H1 (cell line): Measurements from ENCODE around the gene EEF2. TPM values are rescaled to one million over a fixed set of nuclear protein-coding genes. Genes with fewer than 3 reads are reported as not detected.

ENCODE experiments used
- CTCF ChIA-PET: fragments of 300-600 bp; sonication (Branson Sonifier 250); formaldehyde crosslinking; loops from one replicate; lab custom pipeline; 2021; ENCODE audit not compliant: partially characterized antibody; lab: Charles Lee
- POLR2A ChIA-PET: fragments of 300-600 bp; sonication (Branson Sonifier 250); formaldehyde crosslinking; loops from one replicate; lab custom pipeline; 2021; ENCODE audit warnings: inconsistent platforms; ENCODE audit not compliant: partially characterized antibody; lab: Charles Lee
- DNase-seq, 2 experiments: peaks; one replicate each; pipeline versions ENCODE4 v3.0.0 to v3.0.0-alpha.2; 2010 to 2022; ENCODE audit warnings: low spot score in 2 of 2, low read depth in 1 of 2, mixed read lengths in 1 of 2
- FAIRE-seq: peaks from 2 replicates; lab custom pipeline; 2011; peaks lifted over from hg19 to GRCh38; lab: Jason Lieb, UNC
- H2AFZ ChIP-seq: 2 replicates; pipeline ENCODE4 v1.8.1; 2012; ENCODE audit warnings: low read length, inconsistent platforms
- H2AK5ac ChIP-seq: 2 replicates; pipeline ENCODE4 v1.6.1; 2013; ENCODE audit warnings: low read depth, low read length
- H2BK120ac ChIP-seq: replicated peaks from 2 replicates; pipeline ENCODE3; 2013; ENCODE audit warnings: low read depth, low read length, inconsistent platforms
- H2BK12ac ChIP-seq: 2 replicates; pipeline ENCODE4 v1.6.1; 2013; ENCODE audit warnings: low read depth, low read length
- H2BK15ac ChIP-seq: 2 replicates; pipeline ENCODE4 v1.6.1; 2013; ENCODE audit warnings: low read length
- H2BK20ac ChIP-seq: 2 replicates; pipeline ENCODE4 v1.6.1; 2013; ENCODE audit warnings: low read length
- H2BK5ac ChIP-seq: 2 replicates; pipeline ENCODE4 v1.6.1; 2013; ENCODE audit warnings: low read depth, low read length
- H3K14ac ChIP-seq: 2 replicates; pipeline ENCODE4 v1.6.1; 2013; ENCODE audit warnings: inconsistent platforms; ENCODE audit not compliant: insufficient read length
- H3K18ac ChIP-seq: 2 replicates; pipeline ENCODE4 v1.6.1; 2013; ENCODE audit warnings: low read length; ENCODE audit errors: extremely low read depth
- H3K23ac ChIP-seq: 2 replicates; pipeline ENCODE4 v1.6.1; 2013; ENCODE audit warnings: inconsistent platforms; ENCODE audit not compliant: insufficient read length
- H3K23me2 ChIP-seq: 2 replicates; pipeline ENCODE4 v1.6.1; 2013; ENCODE audit warnings: low read depth, low read length
- H3K27ac ChIP-seq: 2 replicates; pipeline ENCODE4 v1.6.1; 2011; ENCODE audit warnings: low read depth, low read length, inconsistent platforms
- H3K27me3 ChIP-seq, 4 experiments: replicated peaks in 1 of 4; 1 replicate in 1 of 4; 2 replicates in 3 of 4; pipeline versions ENCODE4 v1.6.1 to v1.8.1; 2011 to 2013; ENCODE audit warnings: low read length in 3 of 4, mild to moderate bottlenecking in 3 of 4, inconsistent platforms in 2 of 4, mixed read lengths in 2 of 4, moderate library complexity in 1 of 4; ENCODE audit not compliant: control insufficient read depth in 3 of 4, insufficient read depth in 3 of 4; ENCODE audit errors: extremely low read depth in 1 of 4
- H3K36me3 ChIP-seq, 4 experiments: 2 replicates each; pipeline versions ENCODE4 v1.6.1 to v1.8.1; 2011 to 2013; ENCODE audit warnings: mild to moderate bottlenecking in 4 of 4, low read length in 3 of 4, moderate library complexity in 2 of 4, control low read depth in 1 of 4, inconsistent platforms in 1 of 4; ENCODE audit not compliant: insufficient read depth in 4 of 4, control insufficient read depth in 2 of 4
- H3K4ac ChIP-seq: replicated peaks from 2 replicates; pipeline ENCODE3; 2013; ENCODE audit warnings: low read length, low read depth, mixed read lengths, inconsistent platforms; ENCODE audit not compliant: insufficient read length
- H3K4me1 ChIP-seq, 4 experiments: replicated peaks in 1 of 4; 1 replicate in 1 of 4; 2 replicates in 3 of 4; pipeline versions ENCODE4 v1.6.1 to v1.8.1; 2011 to 2013; ENCODE audit warnings: low read length in 3 of 4, inconsistent platforms in 2 of 4, mixed read lengths in 1 of 4; ENCODE audit not compliant: insufficient read depth in 4 of 4, control insufficient read depth in 3 of 4
- H3K4me2 ChIP-seq, 2 experiments: 2 replicates each; pipeline versions ENCODE4 v1.6.1 to v1.8.1; 2011 to 2013; ENCODE audit warnings: low read depth in 2 of 2, low read length in 2 of 2, control low read depth in 1 of 2, inconsistent platforms in 1 of 2, mild to moderate bottlenecking in 1 of 2; ENCODE audit not compliant: insufficient read depth in 1 of 2
- H3K4me3 ChIP-seq, 4 experiments: fragments of 200-600, 300-600 bp in 1 of 4; sonication (generic), shearing (Covaris generic), sonication (Bioruptor Twin) in 1 of 4; 2 replicates each; pipeline versions ENCODE4 v1.5.1 to v1.8.1; 2011 to 2016; ENCODE audit warnings: low read length in 4 of 4, low read depth in 3 of 4, control low read depth in 2 of 4, inconsistent platforms in 2 of 4, mild to moderate bottlenecking in 2 of 4, mixed read lengths in 1 of 4, moderate library complexity in 1 of 4; ENCODE audit not compliant: insufficient read depth in 2 of 4; ENCODE audit errors: extremely low read depth in 1 of 4
- H3K56ac ChIP-seq: replicated peaks from 2 replicates; pipeline ENCODE3; 2013; ENCODE audit warnings: low read depth, mild to moderate bottlenecking, mixed read lengths, low read length, inconsistent platforms; ENCODE audit not compliant: insufficient read length
- H3K79me1 ChIP-seq: 2 replicates; pipeline ENCODE4 v1.6.1; 2013; ENCODE audit warnings: low read depth, low read length, control low read depth
- H3K79me2 ChIP-seq, 2 experiments: 2 replicates each; pipeline versions ENCODE4 v1.6.1 to v1.8.1; 2012 to 2013; ENCODE audit warnings: low read length in 2 of 2, mild to moderate bottlenecking in 2 of 2, inconsistent platforms in 1 of 2; ENCODE audit not compliant: insufficient read depth in 2 of 2, control insufficient read depth in 1 of 2
- H3K9ac ChIP-seq, 4 experiments: replicated peaks in 1 of 4; 1 replicate in 1 of 4; 2 replicates in 3 of 4; pipeline versions ENCODE4 v1.6.1 to v1.8.1; 2011 to 2013; ENCODE audit warnings: low read depth in 3 of 4, low read length in 3 of 4, control low read depth in 2 of 4, mild to moderate bottlenecking in 2 of 4, moderate library complexity in 2 of 4, inconsistent platforms in 1 of 4; ENCODE audit errors: extremely low read depth in 1 of 4
- H3K9me3 ChIP-seq, 2 experiments: 2 replicates each; pipeline versions ENCODE4 v1.6.1 to v1.8.1; 2012 to 2013; ENCODE audit warnings: mild to moderate bottlenecking in 2 of 2, moderate library complexity in 2 of 2, control low read depth in 1 of 2, inconsistent platforms in 1 of 2, low read depth in 1 of 2, low read length in 1 of 2, mixed read lengths in 1 of 2; ENCODE audit not compliant: insufficient read depth in 2 of 2
- H4K20me1 ChIP-seq, 2 experiments: replicated peaks in 1 of 2; 2 replicates each; pipeline versions ENCODE3 to v1.8.1; 2011 to 2013; ENCODE audit warnings: inconsistent platforms in 2 of 2, low read length in 2 of 2, mild to moderate bottlenecking in 1 of 2; ENCODE audit not compliant: insufficient read depth in 2 of 2, control insufficient read depth in 1 of 2
- H4K5ac ChIP-seq: 2 replicates; pipeline ENCODE4 v1.6.1; 2013; ENCODE audit warnings: low read length, low read depth, mixed read lengths, inconsistent platforms; ENCODE audit not compliant: insufficient read length
- H4K8ac ChIP-seq: 2 replicates; pipeline ENCODE4 v1.8.0; 2013; ENCODE audit warnings: mild to moderate bottlenecking, moderate library complexity, low read length, inconsistent platforms; ENCODE audit not compliant: insufficient read depth; ENCODE audit errors: extremely low read depth
- H4K91ac ChIP-seq: replicated peaks from 2 replicates; pipeline ENCODE3; 2013; ENCODE audit warnings: low read length, mixed read lengths, inconsistent platforms; ENCODE audit not compliant: insufficient read length
- ATF2 ChIP-seq: IDR thresholded peaks from 2 replicates; pipeline ENCODE4 v1.6.1; 2012; ENCODE audit warnings: low read length, inconsistent platforms
- BRCA1 ChIP-seq: IDR thresholded peaks from 2 replicates; pipeline ENCODE4 v1.6.1; 2012; ENCODE audit warnings: low read depth, low read length, improper control_type of control experiment
- EZH2 ChIP-seq: fragments of 200-600 bp; sonication (generic); IDR thresholded peaks from 2 replicates; pipeline ENCODE4 v1.7.1; 2012; ENCODE audit warnings: low read depth, mild to moderate bottlenecking, moderate library complexity, low read length, inconsistent platforms; ENCODE audit not compliant: severe bottlenecking
- GABPA ChIP-seq: IDR thresholded peaks from 2 replicates; pipeline ENCODE4 v1.6.1; 2011; ENCODE audit warnings: mild to moderate bottlenecking, low read length, moderate library complexity, borderline replicate concordance; ENCODE audit not compliant: insufficient read depth
- GTF2F1 ChIP-seq: IDR thresholded peaks from 2 replicates; pipeline ENCODE4 v1.6.1; 2012; ENCODE audit warnings: low read depth, low read length, improper control_type of control experiment, borderline replicate concordance
- KDM1A ChIP-seq: fragments of 200-600, 300-600 bp; sonication (generic); IDR thresholded peaks from 2 replicates; pipeline ENCODE4 v1.7.1; 2016; ENCODE audit warnings: mild to moderate bottlenecking, low read length, borderline replicate concordance
- NRF1 ChIP-seq: IDR thresholded peaks from 2 replicates; pipeline ENCODE4 v1.6.1; 2011; ENCODE audit warnings: mild to moderate bottlenecking, low read depth, low read length, improper control_type of control experiment
- RBBP5 ChIP-seq: IDR thresholded peaks from 2 replicates; pipeline ENCODE4 v1.7.1; 2012; ENCODE audit warnings: low read depth, mild to moderate bottlenecking, inconsistent platforms, low read length, moderate library complexity, borderline replicate concordance
- SP2 ChIP-seq: IDR thresholded peaks from 2 replicates; pipeline ENCODE4 v1.6.1; 2012; ENCODE audit warnings: mild to moderate bottlenecking, low read length, inconsistent platforms
- SP4 ChIP-seq: IDR thresholded peaks from 2 replicates; pipeline ENCODE4 v1.6.1; 2012; ENCODE audit warnings: low read length, inconsistent platforms
- ZNF274 ChIP-seq: IDR thresholded peaks from 2 replicates; pipeline ENCODE4 v1.7.0; 2012; ENCODE audit warnings: low read length, borderline replicate concordance; ENCODE audit errors: extremely low read depth
- WGBS, 2 experiments: shearing (Covaris generic) in 1 of 2; methylation state at CpG; one replicate each; pipeline versions ENCODE4 v1.1.6 to v1.1.7; 2013 to 2015; ENCODE audit warnings: low lambda C conversion rate in 2 of 2, mixed read lengths in 2 of 2, inconsistent platforms in 1 of 2, low coverage in 1 of 2, missing lambda C conversion rate in 1 of 2; ENCODE audit not compliant: insufficient replicate concordance in 2 of 2, insufficient coverage in 1 of 2, insufficient read length in 1 of 2; ENCODE audit errors: extremely low coverage in 1 of 2, missing lambda C conversion rate in 1 of 2; 5-methylcytosine and 5-hydroxymethylcytosine counted together
- polyA plus RNA-seq, 7 experiments: library from polyadenylated mRNA; depleted of rRNA in 3 of 7; stranded (reverse) in 5 of 7; unstranded in 2 of 7; fragments of >200 nt in 5 of 7; fragments of 200-250 nt in 2 of 7; gene quantifications; 1 replicate in 5 of 7; 2 replicates in 1 of 7; 4 replicates in 1 of 7; pipeline versions ENCODE4 v1.2.1 to v1.2.3, GENCODE V29; 2011 to 2013; ENCODE audit warnings: missing spikeins in 2 of 7, mixed read lengths in 2 of 7
- total RNA-seq: library from RNA; stranded (reverse); fragmentation: NEBNext Ultra II Directional; extraction: Animal tissue kit (Norgen Biotek cat#: 25700); gene quantifications from 2 replicates; pipeline ENCODE4 v1.2.1, GENCODE V29; 2021

EEF2 gene
- total and polyA plus RNA-seq, 2 of the 8 experiments (the other 6 are each of a cell fraction or from before 2014, with no cell fraction given), result 1,554 to 3,380 TPM

GRCh38 chr19:4013886-4014540 lies 28.8 kb upstream of the EEF2 start:
- Histone ChIP-seq H2BK5ac (no peak overlapping the region; the same call in 1 of the 2 replicates), H3K27me3 (no peaks in the 10 kb centered on the region), H3K79me2 (peaks cover 7 to 66% of the 10 kb centered on the region in 2 experiments; a peak in 3 of 4 replicates), H3K4me1 (peaks cover 0 to 5% (median 3%) of the 10 kb centered on the region in 4 experiments; a peak in 5 of 7 replicates), H2BK12ac (no peak overlapping the region), H4K91ac (no peak overlapping the region), H2BK20ac (no peak overlapping the region), H3K9me3 (no peaks in the 10 kb centered on the region), H2AK5ac (no peak overlapping the region), H2BK15ac (no peak overlapping the region), H3K79me1 (peaks cover 21% of the 10 kb centered on the region), H2BK120ac (no peak overlapping the region), H3K4me2 (no peak overlapping the region), H3K4me3 (no peak overlapping the region), H4K20me1 (peaks cover 33 to 43% of the 10 kb centered on the region in 2 experiments), H4K8ac (0 out of 2 replicates have a peak overlapping the region, but pooled peaks have one; percentile 22), H3K56ac (no peak overlapping the region), H3K14ac (no peak overlapping the region), H2AFZ (no peak overlapping the region), H4K5ac (no peak overlapping the region), H3K9ac (no peak overlapping the region), H3K36me3 (peaks cover 0 to 26% (median 7%) of the 10 kb centered on the region in 4 experiments; a peak in 5 of 8 replicates), H3K23me2 (no peaks in the 10 kb centered on the region; the same call in 1 of the 2 replicates), H3K4ac (no peak overlapping the region), H3K23ac (no peak overlapping the region), H3K27ac (no peak overlapping the region), H3K18ac (no peak overlapping the region)
- FAIRE-seq (no peak), DNase-seq (no peak)
- WGBS, 2 experiments, result 95% methylated on average over 19 of the region's 20 CpGs; no CpG with 5 or more reads in 1 of the 2 experiments
- POLR2A ChIA-PET, result interaction anchor here (0.9 to 2.4 kb wide), 4 partner anchors 29 to 51 kb away, joined by 3 to 12 read pairs (median 4); partner anchors contain the start of gene EEF2
- CTCF ChIA-PET, result interaction anchor here (1.0 kb wide), 1 partner anchor 231 kb away, joined by 3 read pairs; no protein-coding TSS in a partner anchor
- no peak for TF ChIP-seq GTF2F1
- TF ChIP-seq EZH2, result no peak
- TF ChIP-seq BRCA1, result no peak
- TF ChIP-seq ZNF274, result no peak
- TF ChIP-seq KDM1A, result no peak
- TF ChIP-seq ATF2, result no peak
- TF ChIP-seq SP2, result no peak
- no peak for TF ChIP-seq RBBP5
- TF ChIP-seq NRF1, result no peak
- TF ChIP-seq SP4, result no peak
- TF ChIP-seq GABPA, result no peak
